D341Med (cell line): ENCODE results near the gene ARL3.
"Not testable (repeated sequence)": the region's sequence is repeated elsewhere in the genome, so short reads cannot be mapped to it uniquely, and the experiment has no call there.

ENCODE experiments used
- DNase-seq: peaks from one replicate; pipeline ENCODE4 v3.0.0; 2012; ENCODE audit warnings: low spot score

ARL3 gene, protein sequence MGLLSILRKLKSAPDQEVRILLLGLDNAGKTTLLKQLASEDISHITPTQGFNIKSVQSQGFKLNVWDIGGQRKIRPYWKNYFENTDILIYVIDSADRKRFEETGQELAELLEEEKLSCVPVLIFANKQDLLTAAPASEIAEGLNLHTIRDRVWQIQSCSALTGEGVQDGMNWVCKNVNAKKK

GRCh38 chr10:102713814-102714620 is at the start of gene ARL3:
TSS of gene ARL3 (minus strand) at chr10:102714397. CDS start at chr10:102714275, 122 bp downstream.
- DNase-seq: peak; percentile 89

GRCh38 chr10:102763037-102763607 is 48.9 kb upstream of the ARL3 start:
- no peak for DNase-seq

DNA sequence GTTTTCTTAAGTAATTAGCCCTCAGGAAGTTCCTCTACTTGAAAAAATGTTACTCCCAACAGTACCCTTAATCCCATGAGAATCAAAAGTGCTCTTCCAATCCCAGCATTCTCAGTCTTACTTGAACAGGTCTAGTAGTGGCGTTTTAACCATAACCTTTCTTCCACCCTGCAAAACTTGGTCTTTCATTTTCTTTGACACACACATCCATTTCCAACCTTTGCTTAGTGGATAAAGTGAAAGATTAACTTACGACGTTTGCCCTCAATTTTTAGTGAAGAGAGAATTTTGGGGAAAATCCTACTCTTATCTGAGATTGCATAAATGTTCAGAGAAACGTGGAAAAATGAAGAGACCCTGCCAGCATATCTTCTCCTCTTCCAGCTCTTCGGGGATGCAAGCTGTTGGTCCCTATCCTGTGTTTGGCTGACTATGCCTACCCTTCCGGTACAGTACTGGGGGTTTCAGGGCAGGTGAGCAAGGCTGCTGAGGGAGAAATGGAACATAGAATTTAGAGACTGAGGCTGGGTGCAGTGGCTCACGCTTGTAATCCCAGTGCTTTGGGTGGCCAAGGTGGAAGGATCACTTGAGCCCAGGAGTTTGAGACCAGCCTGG is 48.3 kb upstream of the ARL3 start:
- no peak for DNase-seq

DNA sequence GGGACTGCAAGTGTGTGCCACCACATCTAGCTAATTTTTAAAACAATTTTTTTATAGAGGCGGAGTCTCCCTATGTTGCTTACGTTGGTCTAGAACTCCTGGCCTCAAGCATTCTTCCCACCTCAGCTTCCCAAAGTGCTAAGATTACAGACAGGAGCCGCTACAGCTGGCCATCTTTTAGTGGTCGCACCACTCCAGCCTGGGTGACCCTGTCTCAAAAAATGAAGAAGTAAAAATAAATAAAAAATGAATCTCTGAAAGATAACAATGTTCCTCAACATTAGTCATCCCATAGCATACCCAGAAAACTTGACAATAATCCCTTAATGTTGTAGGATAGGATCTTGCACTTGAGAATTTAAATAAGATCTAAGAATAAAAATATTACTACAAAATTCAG is 47.8 kb upstream of the ARL3 start:
- DNase-seq: no peak

- DNase-seq: no peak
Observed at GRCh38 chr10:102759497-102760210, 45.5 kb upstream of the ARL3 start.

- not testable (repeated sequence) for DNase-seq
Observed at GRCh38 chr10:102758933-102759262, 44.7 kb upstream of the ARL3 start.

DNA sequence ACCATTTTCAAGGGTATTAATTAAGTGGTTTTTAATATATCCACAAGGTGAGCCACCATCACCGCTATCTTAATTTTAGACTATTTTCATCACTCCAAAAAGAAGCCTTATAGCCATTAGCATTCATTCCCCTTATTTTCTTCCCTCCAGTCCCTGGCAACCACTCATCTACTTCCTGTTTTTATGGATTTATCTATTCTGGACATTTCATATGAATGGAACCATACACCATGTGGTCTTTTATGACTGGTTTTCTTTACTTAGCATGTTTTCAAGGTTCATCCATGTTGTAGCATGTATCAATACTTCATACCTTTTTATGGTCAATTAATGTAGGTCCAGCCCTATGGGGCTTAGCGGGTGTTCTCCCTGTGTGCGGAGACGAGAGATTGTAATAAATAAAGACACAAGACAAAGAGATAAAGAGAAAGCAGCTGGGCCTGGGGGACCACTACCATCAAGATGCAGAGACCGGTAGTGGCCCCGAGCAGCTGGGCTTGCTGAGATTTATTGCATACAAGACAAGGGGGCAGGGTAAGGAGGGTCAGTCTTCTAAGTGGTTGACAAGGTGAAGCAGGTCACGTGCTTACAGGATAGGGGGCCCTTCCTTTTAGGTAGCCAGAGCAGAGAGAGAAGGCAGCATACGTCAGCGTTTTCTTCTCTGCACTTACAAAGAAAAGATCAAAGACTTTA is 44.2 kb upstream of the ARL3 start:
- no peak for DNase-seq

DNA sequence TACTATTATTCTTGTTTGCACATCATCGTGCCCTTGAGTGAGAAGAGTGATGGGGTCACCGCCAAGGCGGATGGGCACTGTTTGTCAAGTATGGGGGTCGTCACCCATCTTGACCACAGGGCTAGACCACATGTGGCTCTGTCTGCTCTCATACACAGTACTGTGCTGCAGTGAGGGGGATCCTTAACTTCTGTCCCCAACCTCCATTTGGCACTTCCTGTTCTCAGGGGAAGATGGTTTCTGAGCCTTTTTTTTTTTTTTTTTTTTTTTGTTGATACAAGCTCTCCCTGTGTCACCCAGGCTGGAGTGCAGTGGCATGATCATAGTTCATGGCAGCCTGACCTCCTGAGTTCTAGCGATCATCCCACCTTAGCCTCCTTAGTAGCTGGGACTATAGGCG is 43.1 kb upstream of the ARL3 start:
- DNase-seq: no peak

- DNase-seq: no peak
Observed at GRCh38 chr10:102753718-102754117, 39.5 kb upstream of the ARL3 start.

DNA sequence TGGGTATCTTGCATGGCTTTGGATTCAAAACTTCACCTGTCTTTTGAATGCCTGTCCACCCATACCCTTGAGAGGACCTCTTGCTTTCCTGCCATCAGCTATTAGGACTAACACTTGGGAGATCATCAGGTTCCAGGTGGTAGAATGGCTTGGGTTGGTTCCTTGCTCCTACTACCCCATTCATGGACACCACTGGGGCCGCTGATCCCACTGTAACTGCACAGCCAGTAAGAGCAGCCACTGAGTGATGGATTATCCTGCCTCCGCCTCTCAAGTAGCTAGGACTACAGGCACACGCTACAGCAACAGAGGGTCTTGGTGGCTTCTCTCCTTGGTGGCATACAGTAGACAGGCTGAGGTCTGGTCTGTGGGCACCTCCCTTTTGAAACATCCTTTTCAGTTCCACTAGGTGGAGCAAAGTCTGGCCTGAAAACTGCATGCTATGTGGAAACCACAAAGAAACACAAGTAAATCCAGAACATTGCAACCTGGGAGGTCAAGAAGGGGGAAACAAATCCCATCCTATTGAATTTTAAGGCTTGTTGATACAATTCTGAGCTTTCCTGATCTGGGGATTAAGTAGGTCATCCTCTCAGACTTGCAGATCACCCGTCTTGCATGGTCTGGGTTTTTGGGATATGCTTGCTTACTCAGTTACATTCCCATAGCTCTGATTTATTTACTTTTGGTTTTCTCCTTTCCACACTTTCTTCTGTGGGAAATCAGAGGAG is 38.9 kb upstream of the ARL3 start:
- peak; percentile 46 for DNase-seq

- DNase-seq: no peak
Observed at GRCh38 chr10:102752266-102752930, 38.2 kb upstream of the ARL3 start.

DNA sequence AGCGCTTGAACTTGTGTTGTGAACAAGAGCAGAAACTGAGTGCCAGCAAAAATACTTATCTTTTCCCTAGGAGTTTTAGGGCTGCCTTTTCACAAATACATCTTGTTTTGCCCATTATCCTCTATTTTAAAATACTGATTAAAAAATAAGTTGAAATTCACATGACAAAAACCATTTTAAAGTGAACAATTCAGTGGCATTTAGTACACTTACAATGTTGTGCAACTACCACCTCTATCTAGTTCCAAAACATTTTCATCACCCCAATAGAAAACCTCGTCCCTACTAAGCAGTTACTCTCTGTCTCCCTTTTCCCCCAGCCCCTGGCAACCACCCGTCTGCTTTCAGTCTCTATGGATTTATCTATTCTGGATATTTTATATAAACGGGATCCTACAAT is 31.0 kb upstream of the ARL3 start:
- DNase-seq: no peak

DNA sequence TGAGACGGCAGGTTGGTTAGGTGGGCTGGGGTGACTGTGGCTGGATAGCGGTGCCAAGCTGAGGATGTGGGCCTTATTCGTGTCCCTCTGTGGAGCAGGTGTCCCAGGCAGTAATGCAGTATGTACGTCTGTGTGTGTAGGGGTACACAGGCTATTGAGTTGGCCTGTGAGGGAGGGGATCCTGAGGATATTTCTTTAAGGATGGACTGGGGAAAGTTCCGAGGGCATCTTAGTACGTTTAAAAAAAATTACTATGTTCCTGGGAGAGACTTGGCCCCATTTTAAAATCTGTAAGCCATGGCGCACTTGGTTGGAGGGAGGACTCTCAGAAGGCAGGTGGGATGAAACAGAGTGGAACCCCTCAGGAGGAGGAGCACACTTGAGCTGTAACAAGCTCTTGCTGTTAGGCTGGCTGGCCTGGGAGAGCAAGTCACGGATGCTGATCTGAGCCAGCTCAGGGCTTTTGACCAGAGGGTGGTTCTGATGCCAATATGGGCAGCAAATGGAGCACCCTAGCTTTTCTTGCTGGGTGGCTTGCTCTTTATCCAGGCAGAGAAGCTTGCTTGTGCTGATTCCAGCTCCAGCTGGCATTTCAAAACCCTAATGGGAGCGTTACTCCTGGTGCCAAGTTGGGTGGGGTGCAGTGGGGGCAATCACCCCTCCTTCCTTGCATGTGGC is 30.3 kb upstream of the ARL3 start:
- DNase-seq: no peak

DNA sequence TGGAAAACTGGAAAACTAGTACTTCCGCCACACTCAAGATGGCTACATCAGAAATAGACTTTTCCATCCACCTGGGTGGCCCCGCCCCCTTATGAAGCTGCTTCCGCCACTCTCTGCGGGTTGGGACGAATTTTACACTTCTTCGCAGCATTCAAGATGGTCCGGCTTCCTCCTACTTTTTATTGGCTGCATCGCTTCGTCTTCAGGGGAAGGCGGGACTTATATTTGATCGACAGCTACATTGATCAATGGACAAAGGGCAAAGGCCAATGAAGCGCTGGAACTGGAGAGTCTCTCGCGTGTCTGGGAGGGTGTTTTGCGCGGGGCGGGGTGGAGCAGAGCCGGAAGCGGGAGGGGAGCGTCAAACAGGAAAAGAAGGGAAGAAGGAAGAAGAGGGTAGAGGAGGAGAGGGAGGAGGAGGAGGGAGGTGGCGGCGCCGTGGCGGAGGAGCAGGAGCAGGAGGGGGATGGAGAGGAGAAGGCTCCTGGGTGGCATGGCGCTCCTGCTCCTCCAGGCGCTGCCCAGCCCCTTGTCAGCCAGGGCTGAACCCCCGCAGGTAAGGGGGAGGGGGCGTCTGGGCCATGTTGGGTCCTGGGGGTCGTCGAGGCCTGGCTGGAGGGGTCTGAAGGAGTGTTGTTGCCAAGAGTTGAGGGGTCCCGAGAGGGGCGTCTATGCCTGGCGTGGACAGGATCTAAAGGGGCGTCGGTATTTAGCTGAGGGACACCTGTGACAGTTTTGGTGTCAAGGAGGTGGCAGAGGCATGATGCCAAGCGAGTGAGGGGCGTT is 29.6 kb upstream of the ARL3 start, which contains the start of gene WBP1L:
Gene WBP1L, plus strand, starts transcription at position 361 of the 786 bp plus-strand sequence. Its CDS starts 106 bp downstream, at position 467.
- peak; percentile 88 for DNase-seq

GRCh38 chr10:102743078-102743587 is 28.9 kb upstream of the ARL3 start:
- DNase-seq: no peak

- not testable (repeated sequence) for DNase-seq
Observed at GRCh38 chr10:102742313-102742712, 28.1 kb upstream of the ARL3 start.

- no peak for DNase-seq
Observed at GRCh38 chr10:102741726-102742237, 27.6 kb upstream of the ARL3 start.

DNA sequence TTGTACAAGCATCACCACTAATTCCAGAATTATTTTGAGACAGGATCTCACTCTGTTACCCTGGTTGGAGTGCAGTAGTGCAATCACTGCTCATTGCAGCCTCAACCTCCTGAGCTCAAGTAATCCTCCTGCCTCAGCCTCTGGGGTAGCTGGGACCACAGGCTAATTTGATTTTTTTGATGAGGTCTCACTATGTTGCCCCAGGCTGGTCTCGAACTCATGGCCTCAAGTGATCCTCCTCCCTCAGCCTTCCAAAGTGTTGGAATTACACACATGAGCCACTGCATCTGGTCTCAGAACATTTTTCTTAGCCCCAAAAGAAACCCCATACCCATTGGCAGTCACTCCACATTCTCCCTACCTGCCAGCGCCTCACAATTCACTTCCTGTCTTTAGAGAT is 26.0 kb upstream of the ARL3 start:
- DNase-seq: no peak
